ENCODE measurements around the gene DLEC1. TPM values are rescaled to one million over a fixed set of nuclear protein-coding genes. Genes with fewer than 3 reads are reported as not detected.
A peak's percentile ranks its signal among the peaks of the same experiment; 100 is the strongest.

The DLEC1 gene
- total RNA-seq, 1 donor, result under 0.01 TPM

DNA sequence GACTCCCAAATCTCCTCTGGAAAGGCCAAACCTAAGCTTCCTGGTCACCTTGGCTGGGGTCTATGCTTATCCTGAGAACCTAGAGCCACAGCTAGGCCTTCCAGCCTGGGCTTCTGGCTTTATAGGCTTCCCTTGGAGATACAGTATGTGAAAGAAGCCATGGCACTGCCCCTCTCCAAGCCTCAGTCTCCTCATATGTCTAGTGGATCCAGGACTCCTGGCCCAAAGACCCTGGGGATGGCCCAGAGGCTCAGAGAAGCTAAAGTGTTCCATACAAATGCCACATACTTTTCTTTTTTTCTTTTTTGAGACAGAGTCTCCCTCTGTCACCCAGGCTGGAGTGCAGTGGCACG, 89.3 kb downstream of the DLEC1 start:
- Histone ChIP-seq H3K27ac (ENCODE audit: low read depth, low read length) (no peak overlapping the region), H2AFZ (ENCODE audit: low read length) (no peak overlapping the region), H3K27me3 (ENCODE audit: insufficient read depth, low read length) (no peaks in the 10 kb centered on the region), H4K20me1 (ENCODE audit: insufficient read depth, low read length) (peaks cover 21% of the 10 kb centered on the region), H3K4me2 (ENCODE audit: insufficient read depth, low read length) (no peak overlapping the region), H3K4me1 (ENCODE audit: insufficient read depth, low read length) (no peaks in the 10 kb centered on the region), H3K9me3 (ENCODE audit: low read depth, low read length) (no peaks in the 10 kb centered on the region), H3K36me3 (ENCODE audit: insufficient read depth, low read length) (peaks cover 78% of the 10 kb centered on the region), H3K79me2 (ENCODE audit: insufficient read depth, low read length) (peaks cover 2% of the 10 kb centered on the region), H3K4me3 (ENCODE audit: insufficient read depth, low read length) (no peak overlapping the region)
- TF ChIP-seq, protein P1, sequence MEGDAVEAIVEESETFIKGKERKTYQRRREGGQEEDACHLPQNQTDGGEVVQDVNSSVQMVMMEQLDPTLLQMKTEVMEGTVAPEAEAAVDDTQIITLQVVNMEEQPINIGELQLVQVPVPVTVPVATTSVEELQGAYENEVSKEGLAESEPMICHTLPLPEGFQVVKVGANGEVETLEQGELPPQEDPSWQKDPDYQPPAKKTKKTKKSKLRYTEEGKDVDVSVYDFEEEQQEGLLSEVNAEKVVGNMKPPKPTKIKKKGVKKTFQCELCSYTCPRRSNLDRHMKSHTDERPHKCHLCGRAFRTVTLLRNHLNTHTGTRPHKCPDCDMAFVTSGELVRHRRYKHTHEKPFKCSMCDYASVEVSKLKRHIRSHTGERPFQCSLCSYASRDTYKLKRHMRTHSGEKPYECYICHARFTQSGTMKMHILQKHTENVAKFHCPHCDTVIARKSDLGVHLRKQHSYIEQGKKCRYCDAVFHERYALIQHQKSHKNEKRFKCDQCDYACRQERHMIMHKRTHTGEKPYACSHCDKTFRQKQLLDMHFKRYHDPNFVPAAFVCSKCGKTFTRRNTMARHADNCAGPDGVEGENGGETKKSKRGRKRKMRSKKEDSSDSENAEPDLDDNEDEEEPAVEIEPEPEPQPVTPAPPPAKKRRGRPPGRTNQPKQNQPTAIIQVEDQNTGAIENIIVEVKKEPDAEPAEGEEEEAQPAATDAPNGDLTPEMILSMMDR (IDR thresholded peaks at IDR 0.05; ENCODE audit: extremely low read depth, low read depth, low read length), result no peak
- no peak for DNase-seq (ENCODE audit: insufficient read length, low spot score, missing footprints)

DNA sequence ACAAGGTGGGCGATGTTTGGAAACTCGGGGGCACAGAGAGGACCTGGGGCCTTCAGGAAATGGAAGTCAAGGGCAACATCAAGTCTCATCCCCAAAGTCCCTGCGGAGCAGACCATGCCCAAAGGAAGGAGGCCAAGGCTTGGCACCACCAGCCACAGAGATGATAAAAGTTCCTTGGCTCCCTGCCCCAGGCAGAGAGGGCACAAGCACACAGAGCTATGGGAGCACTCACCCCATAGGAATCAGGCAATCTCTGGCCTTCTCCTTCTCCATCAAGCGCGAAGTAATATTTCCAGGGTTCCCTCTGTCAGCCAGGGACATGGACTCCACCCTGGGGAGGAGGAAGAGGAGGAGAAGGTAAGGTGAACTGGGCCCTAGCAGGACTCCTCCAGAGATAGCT, 90.0 kb downstream of the DLEC1 start:
- Histone ChIP-seq H3K27ac (ENCODE audit: low read depth, low read length) (no peak overlapping the region), H3K9me3 (ENCODE audit: low read depth, low read length) (no peaks in the 10 kb centered on the region), H3K79me2 (ENCODE audit: insufficient read depth, low read length) (peaks cover 5% of the 10 kb centered on the region), H3K27me3 (ENCODE audit: insufficient read depth, low read length) (no peaks in the 10 kb centered on the region), H3K36me3 (ENCODE audit: insufficient read depth, low read length) (peaks cover 84% of the 10 kb centered on the region), H2AFZ (ENCODE audit: low read length) (no peak overlapping the region), H4K20me1 (ENCODE audit: insufficient read depth, low read length) (peaks cover 21% of the 10 kb centered on the region), H3K4me3 (ENCODE audit: insufficient read depth, low read length) (no peak overlapping the region), H3K4me2 (ENCODE audit: insufficient read depth, low read length) (no peak overlapping the region), H3K4me1 (ENCODE audit: insufficient read depth, low read length) (no peaks in the 10 kb centered on the region)
- no peak for DNase-seq (ENCODE audit: insufficient read length, low spot score, missing footprints)
- TF ChIP-seq, protein P1 (IDR thresholded peaks at IDR 0.05; ENCODE audit: extremely low read depth, low read depth, low read length), result no peak

DNA sequence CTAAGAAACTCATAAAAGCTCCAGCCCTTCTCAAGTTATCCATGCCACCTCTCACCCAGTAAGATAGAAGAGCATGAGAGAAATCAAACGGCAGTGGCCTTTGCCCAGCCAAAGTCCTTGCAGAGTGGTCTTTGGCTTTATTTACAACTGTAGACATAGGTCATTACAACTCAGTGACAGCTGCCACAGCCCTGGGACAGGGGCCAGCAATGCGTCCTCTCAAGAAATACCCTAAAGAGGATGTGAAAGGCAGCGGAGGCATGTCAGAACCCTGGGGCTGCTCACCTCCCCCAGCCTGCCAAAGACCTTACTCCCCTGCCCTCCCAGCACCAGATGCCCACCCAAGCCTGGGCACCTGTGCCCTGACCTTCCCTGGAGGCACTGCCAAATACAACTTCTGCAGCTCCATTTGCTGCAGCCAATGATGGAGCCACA, 91.6 kb downstream of the DLEC1 start:
- no peak overlapping the region for H2AFZ ChIP-seq (ENCODE audit: low read length)
- no peak overlapping the region for H3K27ac ChIP-seq (ENCODE audit: low read depth, low read length)
- peaks cover 23% of the 10 kb centered on the region for H4K20me1 ChIP-seq (ENCODE audit: insufficient read depth, low read length)
- H3K9me3 ChIP-seq (ENCODE audit: low read depth, low read length), result no peaks in the 10 kb centered on the region
- peaks cover 2% of the 10 kb centered on the region for H3K4me1 ChIP-seq (ENCODE audit: insufficient read depth, low read length)
- TF ChIP-seq, protein P1 (IDR thresholded peaks at IDR 0.05; ENCODE audit: extremely low read depth, low read depth, low read length), result no peak
- no peak overlapping the region for H3K4me2 ChIP-seq (ENCODE audit: insufficient read depth, low read length)
- DNase-seq (ENCODE audit: insufficient read length, low spot score, missing footprints), result no peak
- peaks cover 78% of the 10 kb centered on the region for H3K36me3 ChIP-seq (ENCODE audit: insufficient read depth, low read length)
- no peak overlapping the region for H3K4me3 ChIP-seq (ENCODE audit: insufficient read depth, low read length)
- H3K79me2 ChIP-seq (ENCODE audit: insufficient read depth, low read length), result peaks cover 16% of the 10 kb centered on the region
- no peaks in the 10 kb centered on the region for H3K27me3 ChIP-seq (ENCODE audit: insufficient read depth, low read length)

DNA sequence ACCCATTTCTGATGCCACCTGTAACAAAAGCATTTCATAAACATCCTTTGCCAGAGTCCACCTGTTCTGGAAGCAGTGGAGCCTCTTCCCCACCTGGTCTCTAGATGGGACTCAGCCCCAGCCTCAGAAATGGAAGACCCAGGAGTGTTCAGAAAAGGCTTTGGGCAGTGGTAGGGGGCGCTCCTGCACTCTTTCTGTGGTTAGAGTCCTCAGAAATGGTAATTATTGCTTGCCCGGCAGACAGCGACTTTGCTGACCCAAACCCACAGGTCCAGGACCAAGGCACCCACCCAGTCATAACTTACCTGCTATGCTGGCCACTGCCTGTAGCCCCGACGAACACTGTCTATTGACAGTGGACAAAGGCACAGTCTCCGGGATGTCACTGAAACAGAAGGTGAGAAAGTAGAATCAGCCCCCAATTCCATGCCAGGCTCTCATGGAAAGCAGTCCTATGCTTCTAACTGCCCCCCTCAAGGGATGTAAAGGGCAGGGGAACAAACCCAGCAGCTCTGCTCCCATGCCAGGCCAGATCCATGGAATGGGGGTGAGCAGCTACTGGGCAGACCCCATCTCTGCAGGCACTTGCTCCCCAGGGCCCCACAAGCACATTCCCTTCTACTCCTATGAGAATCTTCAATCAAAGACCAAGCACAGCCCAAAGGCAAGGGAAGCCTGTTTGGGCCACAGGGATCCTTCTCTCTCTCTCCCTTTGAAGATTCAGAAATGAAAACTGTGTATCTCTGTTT, 92.8 kb downstream of the DLEC1 start:
- Histone ChIP-seq H3K9me3 (ENCODE audit: low read depth, low read length) (no peaks in the 10 kb centered on the region), H3K27ac (ENCODE audit: low read depth, low read length) (no peak overlapping the region), H4K20me1 (ENCODE audit: insufficient read depth, low read length) (peaks cover 28% of the 10 kb centered on the region), H2AFZ (ENCODE audit: low read length) (no peak overlapping the region), H3K4me2 (ENCODE audit: insufficient read depth, low read length) (no peak overlapping the region), H3K36me3 (ENCODE audit: insufficient read depth, low read length) (peaks cover 67% of the 10 kb centered on the region), H3K79me2 (ENCODE audit: insufficient read depth, low read length) (peaks cover 27% of the 10 kb centered on the region), H3K4me1 (ENCODE audit: insufficient read depth, low read length) (peaks cover 5% of the 10 kb centered on the region), H3K27me3 (ENCODE audit: insufficient read depth, low read length) (no peaks in the 10 kb centered on the region), H3K4me3 (ENCODE audit: insufficient read depth, low read length) (no peak overlapping the region)
- DNase-seq (ENCODE audit: insufficient read length, low spot score, missing footprints), result peak; percentile 83
- TF ChIP-seq, protein P1 (IDR thresholded peaks at IDR 0.05; ENCODE audit: extremely low read depth, low read depth, low read length), result peak; percentile 73
